NT2/D1 (cell line): ENCODE measurements around the gene ARHGEF2.

Experiments
- YY1 ChIP-seq: IDR thresholded peaks from 2 replicates; pipeline ENCODE4 v1.6.1; 2011; ENCODE audit not compliant: insufficient read length, insufficient read depth
- ZNF274 ChIP-seq: IDR thresholded peaks from 2 replicates; pipeline ENCODE4 v1.6.1; 2011; ENCODE audit warnings: mild to moderate bottlenecking, low read depth, low read length

- TF ChIP-seq ZNF274 (no peak), YY1 (no peak)
Observed at GRCh38 chr1:156009404-156009803, 31.1 kb upstream of the ARHGEF2 start.
